AG08396 (cell line): ENCODE measurements around the gene NOL4L.
"Not testable (repeated sequence)": the region's sequence is repeated elsewhere in the genome, so short reads cannot be mapped to it uniquely, and the experiment has no call there.

Experiments
- DNase-seq: peaks from one replicate; pipeline ENCODE4 v3.0.0; 2012; ENCODE audit warnings: low spot score, mixed read lengths

NOL4L gene

GRCh38 chr20:32421290-32421689 lies 163.8 kb downstream of the NOL4L start:
- no peak for DNase-seq

GRCh38 chr20:32418376-32418775 lies 166.8 kb downstream of the NOL4L start:
- no peak for DNase-seq

GRCh38 chr20:32416206-32416605 lies 168.9 kb downstream of the NOL4L start:
- DNase-seq = no peak

GRCh38 chr20:32415494-32415893 lies 169.6 kb downstream of the NOL4L start:
- DNase-seq = no peak

- DNase-seq = no peak
Observed at GRCh38 chr20:32411955-32412706, 173.0 kb downstream of the NOL4L start.

GRCh38 chr20:32407131-32407750 lies 177.9 kb downstream of the NOL4L start:
- DNase-seq = not testable (repeated sequence)

GRCh38 chr20:32406701-32407100 lies 178.4 kb downstream of the NOL4L start:
- no peak for DNase-seq

- DNase-seq = no peak
Observed at GRCh38 chr20:32404017-32404416, 181.1 kb downstream of the NOL4L start.

- no peak for DNase-seq
Observed at GRCh38 chr20:32400476-32400875, 184.7 kb downstream of the NOL4L start.

GRCh38 chr20:32397567-32398084 lies 187.5 kb downstream of the NOL4L start:
- DNase-seq = no peak

GRCh38 chr20:32396646-32397160 lies 188.4 kb downstream of the NOL4L start:
- DNase-seq = no peak

GRCh38 chr20:32395066-32395465 lies 190.1 kb downstream of the NOL4L start:
- no peak for DNase-seq
